IPS-18c (cell line): ENCODE results near the gene FAM111A.

Source experiments
- H3K4me3 ChIP-seq: 2 replicates; pipeline ENCODE4 v1.7.0; 2013; ENCODE audit warnings: low read depth, mild to moderate bottlenecking, low read length, moderate library complexity; ENCODE audit not compliant: insufficient read depth
- H3K9me3 ChIP-seq: one replicate; pipeline ENCODE4 v1.6.1; 2013; ENCODE audit warnings: mild to moderate bottlenecking, low read length, moderate library complexity; ENCODE audit not compliant: control insufficient read depth, insufficient read depth

The FAM111A gene

GRCh38 chr11:59187587-59187986 lies 44.9 kb downstream of the FAM111A start:
- no peak overlapping the region for H3K4me3 ChIP-seq
- H3K9me3 ChIP-seq: no peaks in the 10 kb centered on the region

GRCh38 chr11:59188954-59189353 lies 46.3 kb downstream of the FAM111A start:
- Histone ChIP-seq H3K9me3 (no peaks in the 10 kb centered on the region), H3K4me3 (no peak overlapping the region)

- no peaks in the 10 kb centered on the region for H3K9me3 ChIP-seq
- no peak overlapping the region for H3K4me3 ChIP-seq
Observed at GRCh38 chr11:59189986-59190385, 47.3 kb downstream of the FAM111A start.

- H3K4me3 ChIP-seq: no peak overlapping the region
- H3K9me3 ChIP-seq: no peaks in the 10 kb centered on the region
Observed at GRCh38 chr11:59191095-59191494, 48.4 kb downstream of the FAM111A start.

- H3K9me3 ChIP-seq: no peaks in the 10 kb centered on the region
- no peak overlapping the region for H3K4me3 ChIP-seq
Observed at GRCh38 chr11:59191890-59192289, 49.2 kb downstream of the FAM111A start.

GRCh38 chr11:59192446-59193020 lies 49.9 kb downstream of the FAM111A start:
- Histone ChIP-seq H3K9me3 (no peaks in the 10 kb centered on the region), H3K4me3 (no peak overlapping the region)

GRCh38 chr11:59193587-59194130 lies 51.0 kb downstream of the FAM111A start:
- H3K9me3 ChIP-seq: no peaks in the 10 kb centered on the region
- no peak overlapping the region for H3K4me3 ChIP-seq

GRCh38 chr11:59195586-59195985 lies 52.9 kb downstream of the FAM111A start:
- H3K9me3 ChIP-seq: no peaks in the 10 kb centered on the region
- H3K4me3 ChIP-seq: no peak overlapping the region

GRCh38 chr11:59196777-59197176 lies 54.1 kb downstream of the FAM111A start:
- no peaks in the 10 kb centered on the region for H3K9me3 ChIP-seq

GRCh38 chr11:59197991-59198390 lies 55.3 kb downstream of the FAM111A start:
- Histone ChIP-seq H3K4me3 (no peak overlapping the region), H3K9me3 (no peaks in the 10 kb centered on the region)

More at GRCh38 chr11:59196777-59197176, 54.1 kb downstream of the FAM111A start:
- no peak overlapping the region for H3K4me3 ChIP-seq

- H3K9me3 ChIP-seq: no peaks in the 10 kb centered on the region
- no peak overlapping the region for H3K4me3 ChIP-seq
Observed at GRCh38 chr11:59198726-59199125, 56.1 kb downstream of the FAM111A start.

- H3K9me3 ChIP-seq: no peaks in the 10 kb centered on the region
- H3K4me3 ChIP-seq: no peak overlapping the region
Observed at GRCh38 chr11:59199546-59200422, 57.1 kb downstream of the FAM111A start.

GRCh38 chr11:59200423-59200746 lies 57.7 kb downstream of the FAM111A start:
- H3K4me3 ChIP-seq: no peak overlapping the region
- no peaks in the 10 kb centered on the region for H3K9me3 ChIP-seq

GRCh38 chr11:59201353-59201752 lies 58.7 kb downstream of the FAM111A start:
- Histone ChIP-seq H3K9me3 (no peaks in the 10 kb centered on the region), H3K4me3 (no peak overlapping the region)
